GM18873 (cell line): ENCODE results near the gene DEPDC5.
"Not testable (repeated sequence)": the region's sequence is repeated elsewhere in the genome, so short reads cannot be mapped to it uniquely, and the experiment has no call there.

Experiments
- ATAC-seq: cut with Tn5 transposase; IDR thresholded peaks from one replicate; pipeline ENCODE4 v1.9.1; 2021; ENCODE audit warnings: mild to moderate bottlenecking, moderate library complexity, moderate number of reproducible peaks; ENCODE audit not compliant: unreplicated experiment, low FRiP score

The DEPDC5 gene

DNA sequence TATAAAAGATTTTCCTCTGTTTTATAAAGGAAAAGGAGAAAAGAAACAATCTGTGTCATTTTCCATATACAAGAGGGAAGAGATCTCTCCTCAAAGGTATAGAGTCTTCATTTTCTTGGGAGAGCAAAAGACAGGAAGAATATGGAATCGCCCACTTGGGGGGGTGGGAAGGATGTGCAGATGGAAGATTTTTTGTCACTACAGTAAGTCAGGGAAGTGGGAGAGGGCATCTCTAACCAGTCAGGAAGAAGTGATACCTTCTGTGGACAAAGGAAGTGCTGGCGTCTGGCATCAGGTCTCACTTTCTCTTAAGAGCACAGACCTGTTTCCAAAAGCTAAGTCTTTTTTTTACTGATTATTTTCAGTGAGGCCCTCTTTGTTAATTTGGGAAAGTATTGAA is 5.3 kb upstream of the DEPDC5 start:
- no peak for ATAC-seq

DNA sequence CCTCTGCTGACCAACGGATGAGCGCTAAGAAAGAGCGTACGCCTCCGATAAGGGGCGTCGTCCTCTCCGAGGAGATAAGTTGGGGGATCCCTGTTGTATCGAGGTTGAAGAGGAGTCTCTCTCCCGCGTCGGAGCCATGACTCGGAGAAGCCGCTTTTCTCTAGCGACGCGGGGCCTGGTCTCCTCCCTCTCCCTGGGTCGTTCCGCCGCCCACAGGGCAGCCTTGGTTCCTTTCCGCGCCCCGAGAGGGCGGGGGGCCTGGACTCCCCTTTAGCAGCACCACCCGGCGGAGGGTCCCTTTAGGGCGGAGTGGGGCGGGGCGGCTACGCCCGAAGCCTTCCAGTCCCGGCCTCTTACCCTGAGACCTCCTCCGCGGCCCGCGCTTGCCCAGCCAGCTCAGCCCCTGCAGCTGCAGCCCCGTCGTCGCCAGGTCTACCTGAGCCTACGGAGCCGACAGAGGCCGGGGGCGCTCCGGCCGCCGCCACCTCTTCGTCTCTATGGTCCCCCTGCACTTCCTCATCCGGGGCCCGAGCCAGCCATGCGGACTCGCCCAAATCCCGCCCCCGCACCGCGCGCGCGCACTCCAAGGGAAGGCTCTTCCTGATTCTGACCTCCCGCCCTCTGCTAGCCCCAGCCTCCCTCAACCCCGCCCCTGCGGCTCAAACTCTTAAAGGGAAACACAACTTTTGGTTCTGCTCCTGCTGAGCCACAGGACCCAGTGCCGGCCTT is 4.0 kb upstream of the DEPDC5 start, which contains the start of gene PRR14L:
Gene PRR14L (minus strand): TSS at position 497 of the 729 bp plus-strand sequence. CDS start 11,272 bp downstream, outside the sequence.
- peak; percentile 51 for ATAC-seq

DNA sequence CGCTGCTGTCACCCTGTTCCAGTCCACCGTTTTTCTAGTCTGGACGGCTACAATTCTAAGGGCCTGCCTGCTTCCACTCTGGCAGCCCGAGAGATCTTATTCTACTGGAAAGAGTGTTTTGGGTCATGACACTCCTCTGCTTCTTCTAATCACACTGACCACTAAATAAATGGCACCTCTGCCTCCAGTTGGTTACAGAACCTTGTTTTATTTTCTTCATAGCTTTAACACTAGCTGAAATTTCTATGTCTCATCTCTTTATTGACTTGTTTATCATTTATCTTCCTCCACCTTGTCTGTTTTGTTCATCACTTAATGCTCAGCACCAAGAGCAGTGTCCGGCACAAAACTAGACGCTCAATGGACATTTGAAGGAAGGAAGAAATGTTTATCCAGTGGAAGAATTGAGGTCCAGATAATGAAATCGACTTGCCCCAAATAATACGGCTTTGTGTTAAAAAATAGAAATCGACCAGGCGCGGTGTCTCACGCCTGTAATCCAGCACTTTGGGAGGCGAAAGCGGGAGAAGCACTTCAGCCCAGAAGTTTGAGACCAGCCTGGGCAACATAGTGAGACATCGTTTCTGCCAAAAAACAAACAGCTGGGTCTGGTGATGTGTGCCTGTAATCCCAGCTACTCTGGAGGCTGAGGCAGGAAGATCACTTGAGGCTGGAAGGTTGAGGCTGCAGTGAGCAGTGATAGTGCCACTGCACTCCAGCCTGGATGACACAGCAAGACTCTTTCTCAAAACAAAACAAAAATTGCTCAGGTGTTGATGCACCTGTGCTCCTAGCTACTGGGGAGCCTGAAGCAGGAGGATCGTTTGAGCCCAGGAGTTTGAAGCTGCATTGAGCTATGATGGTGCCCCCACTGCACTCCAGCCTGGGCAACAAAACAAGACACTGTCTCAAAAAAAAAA is 3.2 kb upstream of the DEPDC5 start:
- no peak for ATAC-seq

DNA sequence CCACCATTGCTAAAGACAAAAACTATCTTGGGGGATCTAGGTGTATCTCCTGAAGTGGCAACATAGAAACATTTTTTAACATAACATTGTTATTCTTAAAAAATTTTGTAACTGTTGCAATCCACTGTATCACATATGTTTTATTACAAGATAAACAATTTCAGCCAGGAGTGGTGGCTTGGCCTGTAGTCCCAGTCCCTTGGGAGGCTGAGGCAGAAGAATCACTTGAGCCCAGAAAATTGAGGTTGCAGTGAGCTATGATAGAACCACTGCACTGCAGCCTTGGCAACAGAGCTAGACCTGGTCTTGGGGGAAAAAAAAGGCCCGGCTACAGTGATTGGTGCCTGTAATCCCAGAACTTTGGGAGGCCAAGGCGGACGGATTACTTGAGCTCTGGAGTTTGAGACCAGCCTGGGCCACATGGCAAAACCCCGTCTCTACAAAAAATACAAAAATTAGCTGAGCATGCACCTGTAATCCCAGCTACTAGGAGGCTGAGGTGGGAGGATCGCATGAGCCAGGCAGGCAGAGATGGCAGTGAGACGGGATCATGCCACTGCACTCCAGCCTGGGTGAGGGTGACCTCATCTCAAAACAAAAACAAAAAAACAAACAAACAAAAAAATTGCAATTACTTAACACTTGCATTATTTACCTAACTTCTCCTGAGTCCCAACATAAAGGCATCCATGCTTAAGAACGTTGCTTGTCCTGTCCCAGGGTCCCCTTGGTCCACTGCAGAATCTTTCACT is 1.5 kb upstream of the DEPDC5 start:
- ATAC-seq = no peak

DNA sequence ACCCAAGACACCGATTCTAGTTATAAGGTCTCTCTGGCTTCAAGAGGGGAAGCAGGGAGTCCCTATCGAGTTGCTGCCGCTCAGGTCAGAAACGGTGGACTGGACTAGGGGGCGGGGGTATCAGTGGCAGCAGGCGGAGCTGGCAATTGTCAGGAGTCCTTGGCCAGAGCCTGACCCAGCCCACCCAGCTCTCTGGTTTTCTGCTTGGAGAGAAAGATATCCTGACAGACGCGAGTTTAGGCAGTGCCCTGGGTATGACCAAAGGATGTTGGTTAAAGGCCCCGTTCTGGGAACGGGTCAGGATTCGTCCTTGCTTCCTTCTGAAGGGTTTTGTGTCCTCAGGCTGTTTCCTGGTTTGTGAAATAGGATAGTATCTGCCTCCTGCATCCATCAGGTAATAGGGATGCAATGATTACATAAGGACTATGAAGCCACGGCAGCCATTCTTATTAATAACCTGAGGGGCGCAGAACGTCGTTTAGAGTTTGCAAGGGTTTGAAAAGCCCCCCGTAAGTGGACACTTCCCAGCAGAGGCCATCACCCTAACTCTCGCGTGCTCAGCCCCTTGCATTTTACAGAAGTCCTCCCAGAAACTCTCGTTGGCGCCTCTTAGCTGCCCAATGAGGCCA is 700 bp upstream of the DEPDC5 start:
- ATAC-seq = no peak

DNA sequence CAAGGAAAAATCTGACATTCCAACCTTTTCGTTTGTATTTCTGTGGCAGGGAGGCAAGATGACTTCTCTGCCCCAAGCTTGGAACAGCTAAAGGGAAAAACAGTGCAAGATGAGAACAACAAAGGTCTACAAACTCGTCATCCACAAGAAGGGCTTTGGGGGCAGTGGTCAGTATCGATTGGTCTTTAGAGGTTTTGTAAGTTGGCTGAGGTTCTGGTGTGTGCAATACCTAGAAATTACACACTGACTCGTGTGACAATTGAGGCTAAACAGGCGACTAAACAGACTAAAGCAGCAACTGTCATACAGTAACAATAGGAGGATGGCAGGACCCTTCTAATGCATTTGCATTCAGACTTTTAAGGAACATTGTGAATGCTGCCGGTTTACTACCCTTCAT is 994 bp downstream of the DEPDC5 start:
- ATAC-seq = no peak

DNA sequence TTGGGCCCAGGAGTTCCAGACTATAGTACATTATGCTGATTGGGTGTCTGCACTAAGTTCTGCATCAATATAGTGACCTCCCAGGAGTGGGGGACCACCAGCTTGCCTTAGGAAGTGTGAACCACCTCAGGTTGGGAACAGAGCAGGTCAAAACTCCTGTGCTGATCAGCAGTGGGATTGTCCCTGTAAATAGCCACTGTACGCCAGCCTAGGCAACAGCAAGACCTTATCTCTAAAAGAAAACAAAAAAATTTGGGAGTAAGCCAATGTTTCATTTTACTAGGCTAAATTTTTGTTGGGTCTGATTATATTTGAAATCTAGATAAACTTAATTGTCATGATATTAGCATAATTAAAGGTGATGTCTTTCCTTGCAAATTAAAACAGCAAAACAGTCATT is 3.4 kb downstream of the DEPDC5 start:
- no peak for ATAC-seq

DNA sequence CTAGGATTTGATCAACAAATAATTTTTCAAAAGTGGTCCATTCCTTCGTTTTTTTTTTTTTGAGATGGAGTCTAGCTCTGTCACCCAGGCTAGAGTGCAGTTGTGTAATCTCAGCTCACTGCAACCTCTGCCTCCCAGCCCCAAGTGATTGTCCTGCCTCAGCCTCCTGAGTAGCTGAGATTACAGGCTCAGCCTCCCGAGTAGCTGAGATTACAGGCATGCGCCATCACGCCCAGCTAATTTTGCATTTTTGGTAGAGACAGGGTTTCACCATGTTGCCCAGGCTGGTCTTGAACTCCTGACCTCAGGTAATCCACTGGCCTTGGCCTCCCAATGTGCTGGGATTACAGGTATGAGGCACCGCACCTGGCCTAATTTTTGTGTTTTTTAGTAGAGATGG is 5.0 kb downstream of the DEPDC5 start:
- not testable (repeated sequence) for ATAC-seq

DNA sequence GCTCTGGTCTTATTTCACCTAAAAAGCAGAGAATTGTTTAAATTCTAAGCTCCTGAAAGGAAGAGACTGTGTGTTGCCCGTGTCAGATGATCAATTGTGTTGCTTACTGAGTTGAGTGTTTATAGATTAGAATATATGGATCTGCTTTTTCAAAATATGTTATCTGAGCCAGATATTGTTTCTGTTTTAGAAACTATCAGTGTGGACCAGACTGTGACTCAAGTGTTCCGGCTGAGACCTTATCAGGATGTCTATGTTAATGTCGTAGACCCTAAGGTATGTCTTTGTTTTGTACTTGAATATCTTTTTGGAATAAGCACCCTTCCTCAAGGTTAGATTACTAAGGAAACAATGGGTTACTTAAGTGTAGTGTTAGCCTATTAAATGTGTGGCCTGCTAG is 11.0 kb downstream of the DEPDC5 start:
- no peak for ATAC-seq

DNA sequence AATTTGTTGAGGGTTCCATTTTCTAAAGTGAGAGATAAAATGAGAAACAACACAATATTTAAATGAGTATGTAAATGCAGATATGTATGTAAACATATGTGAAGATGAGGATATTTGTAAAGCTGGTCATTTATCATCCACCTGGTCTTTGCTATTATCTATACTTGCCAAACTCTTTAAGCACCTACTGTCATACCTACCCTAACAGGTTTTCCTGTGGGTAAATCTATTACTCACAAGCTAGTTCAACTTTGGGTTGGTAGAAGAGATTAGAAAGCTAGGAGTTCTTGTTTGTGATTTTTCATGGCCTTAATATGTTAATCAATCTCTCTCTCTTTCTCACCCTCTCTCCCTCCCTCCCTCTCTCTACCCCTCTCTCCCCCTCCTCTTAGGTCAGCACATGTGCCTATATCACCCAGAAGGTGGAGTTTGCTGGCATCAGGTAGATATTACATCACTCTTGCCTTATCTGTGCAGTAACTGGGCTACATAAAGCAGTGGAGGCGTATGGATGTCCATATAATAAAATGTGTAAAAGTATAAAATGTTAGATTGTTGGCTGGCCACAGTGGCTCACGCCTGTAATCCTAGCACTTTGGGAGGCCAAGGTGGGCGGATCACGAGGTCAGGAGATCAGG is 14.7 kb downstream of the DEPDC5 start:
- ATAC-seq = no peak

DNA sequence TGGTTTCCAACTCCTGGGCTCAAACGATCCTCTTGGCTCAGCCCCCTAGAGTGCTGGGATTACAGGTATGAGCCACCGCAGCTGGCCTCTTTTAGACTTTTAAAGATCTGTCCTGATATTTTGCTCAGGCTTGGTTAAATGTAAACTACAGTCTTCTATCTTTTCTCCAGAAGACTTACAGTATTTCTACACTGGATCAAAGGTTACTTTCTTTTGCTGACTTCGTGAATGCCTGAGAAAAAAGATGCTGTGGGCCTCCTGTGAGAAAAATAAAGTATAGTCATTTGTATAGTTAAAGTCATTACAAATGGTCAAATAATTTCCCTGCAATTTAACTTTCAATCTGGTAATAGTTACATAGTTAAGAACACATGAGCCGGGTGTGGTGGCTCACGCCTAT is 19.6 kb downstream of the DEPDC5 start:
- ATAC-seq = no peak

DNA sequence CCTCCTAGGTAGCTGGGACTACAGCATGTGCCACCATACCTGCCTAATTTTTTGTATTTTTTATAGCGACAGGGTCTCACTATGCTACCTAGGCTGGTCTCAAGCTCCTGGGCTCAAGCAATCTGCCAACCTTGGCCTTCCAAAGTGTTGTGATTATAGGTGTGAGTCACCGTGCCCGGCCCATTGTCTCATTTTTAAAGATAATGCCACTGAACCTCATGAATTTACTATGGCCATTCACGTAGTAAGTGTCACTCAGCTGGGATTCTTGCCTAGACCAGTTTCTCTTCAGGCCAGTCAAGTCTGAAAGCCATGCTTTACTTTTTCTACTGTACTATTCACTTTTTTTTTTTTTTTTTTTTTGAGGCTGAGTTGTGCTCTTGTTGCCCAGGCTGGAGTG is 22.4 kb downstream of the DEPDC5 start:
- ATAC-seq = no peak

DNA sequence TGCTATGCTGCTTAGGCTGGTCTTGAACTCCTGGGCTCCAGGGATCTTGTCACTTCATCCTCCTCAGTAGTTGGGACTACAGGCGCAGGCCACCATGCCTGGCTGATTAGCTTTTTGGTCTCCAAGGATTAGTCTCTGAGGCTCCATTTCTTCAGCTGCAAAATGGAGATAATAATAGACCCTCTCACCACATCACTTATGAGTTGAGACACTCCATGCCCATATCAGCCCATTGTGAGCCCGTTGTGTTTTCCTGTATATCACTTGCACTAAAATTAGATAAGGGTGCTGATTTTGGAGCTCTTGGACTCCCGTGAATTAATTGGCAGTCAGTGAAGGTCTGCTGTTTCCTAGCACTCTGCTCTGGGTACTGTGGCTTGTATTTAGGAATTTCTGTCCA is 36.0 kb downstream of the DEPDC5 start:
- no peak for ATAC-seq

DNA sequence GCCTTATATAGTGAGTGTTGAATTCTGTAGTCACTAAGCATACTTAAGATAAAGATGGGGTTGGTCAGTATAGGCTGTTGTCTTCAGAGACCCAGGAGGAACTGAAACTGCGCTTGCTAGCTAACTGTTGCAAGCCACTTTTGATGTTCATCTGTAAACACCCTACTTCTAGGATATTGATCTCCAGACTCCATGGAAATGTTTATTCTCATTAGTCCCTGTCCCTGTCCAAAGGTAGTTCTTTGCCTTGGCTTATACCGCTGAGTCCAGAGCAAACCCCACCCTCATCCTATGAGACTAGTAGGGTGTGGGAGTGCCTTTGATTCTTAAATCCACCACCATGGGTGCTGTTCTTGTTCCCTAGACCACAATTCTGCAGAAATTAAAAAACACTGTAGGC is 36.4 kb downstream of the DEPDC5 start:
- ATAC-seq = no peak

DNA sequence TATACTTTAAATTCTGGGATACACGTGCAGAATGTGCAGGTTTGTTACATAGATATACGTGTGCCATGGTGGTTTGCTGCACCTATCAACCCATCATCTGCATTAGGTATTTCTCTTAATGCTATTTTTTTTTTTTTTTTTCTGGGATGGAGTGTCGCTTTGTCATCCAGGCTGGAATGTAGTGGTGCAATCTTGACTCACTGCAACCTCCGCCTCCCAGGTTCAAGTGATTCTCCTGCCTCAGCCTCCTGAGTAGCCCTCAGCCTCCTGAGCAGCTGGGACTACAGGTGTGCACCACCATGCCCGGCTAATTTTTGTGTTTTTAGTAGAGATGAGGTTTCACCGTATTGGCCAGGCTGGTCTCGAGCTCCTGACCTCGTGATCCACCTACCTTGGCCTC is 45.5 kb downstream of the DEPDC5 start:
- ATAC-seq = not testable (repeated sequence)

DNA sequence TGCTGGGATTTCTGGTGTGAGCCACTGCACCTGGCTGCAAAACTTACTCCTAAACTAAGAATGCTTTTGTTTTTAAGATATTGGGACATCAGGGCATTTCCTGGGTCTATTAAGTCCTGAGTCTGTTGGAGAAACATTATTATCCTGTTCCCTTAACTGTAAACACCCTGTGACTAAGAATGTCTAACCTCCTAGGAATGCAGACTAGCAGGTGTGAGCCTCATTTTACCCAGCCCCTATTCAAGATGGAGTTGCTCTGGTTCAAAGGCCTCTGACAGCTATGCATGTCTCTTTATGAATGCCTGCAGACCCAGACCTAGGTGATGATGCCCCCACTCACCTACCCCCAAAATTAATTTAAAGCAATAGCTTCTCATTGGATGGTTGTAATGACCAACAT is 46.2 kb downstream of the DEPDC5 start:
- ATAC-seq = no peak

DNA sequence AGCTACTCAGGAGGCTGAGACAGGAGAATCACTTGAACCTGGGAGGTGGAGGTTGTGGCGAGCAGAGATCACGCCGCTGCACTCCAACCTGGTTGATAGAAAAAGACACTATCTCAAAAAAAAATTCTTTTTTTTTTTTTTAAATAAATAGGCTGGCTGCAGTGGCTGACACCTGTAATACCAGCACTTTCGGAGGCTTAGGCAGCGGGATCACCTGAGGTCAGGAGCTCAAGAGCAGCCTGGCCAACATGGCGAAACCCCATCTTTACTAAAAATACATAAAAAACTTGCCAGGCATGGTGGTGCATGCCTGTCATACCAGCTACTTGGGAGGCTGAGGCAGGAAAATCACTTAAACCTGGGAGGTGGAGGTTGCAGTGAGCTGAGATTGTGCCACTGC is 47.0 kb downstream of the DEPDC5 start:
- not testable (repeated sequence) for ATAC-seq

DNA sequence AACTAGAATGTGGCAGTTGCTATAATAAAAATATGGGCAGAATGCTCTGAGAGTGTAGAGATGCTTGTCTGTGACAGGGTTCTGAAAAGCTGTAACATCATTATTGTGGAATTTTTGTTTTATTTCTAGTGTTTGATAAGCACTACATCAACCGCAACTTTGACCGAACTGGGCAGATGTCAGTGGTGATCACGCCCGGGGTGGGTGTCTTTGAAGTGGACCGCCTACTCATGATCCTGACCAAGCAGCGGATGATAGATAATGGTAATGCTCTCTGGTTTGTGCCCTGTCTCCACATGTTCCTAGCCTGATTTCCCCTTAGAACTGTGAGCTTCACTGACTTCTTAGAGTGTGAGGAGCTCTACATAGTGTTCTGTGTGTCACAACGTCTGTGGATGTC is 48.8 kb downstream of the DEPDC5 start:
- no peak for ATAC-seq

DNA sequence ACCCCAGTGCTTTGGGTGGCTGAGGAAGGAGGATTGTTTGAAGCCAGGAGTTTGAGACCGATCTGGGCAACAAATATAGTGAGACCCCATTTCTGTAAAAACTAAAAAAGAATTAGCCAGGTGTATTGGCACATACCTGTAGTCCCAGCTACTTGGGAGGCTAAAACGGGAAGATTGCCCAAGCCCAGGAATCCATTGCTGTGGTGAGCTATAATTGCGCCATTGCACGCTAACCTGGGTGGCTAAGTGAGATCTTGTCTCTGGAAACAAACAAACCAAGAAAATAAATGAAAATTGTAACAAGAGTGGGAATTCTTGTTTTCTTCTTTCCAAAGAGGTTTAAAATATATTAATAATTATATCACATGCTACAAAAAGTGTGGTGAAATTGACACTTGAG is 52.9 kb downstream of the DEPDC5 start:
- ATAC-seq = no peak

DNA sequence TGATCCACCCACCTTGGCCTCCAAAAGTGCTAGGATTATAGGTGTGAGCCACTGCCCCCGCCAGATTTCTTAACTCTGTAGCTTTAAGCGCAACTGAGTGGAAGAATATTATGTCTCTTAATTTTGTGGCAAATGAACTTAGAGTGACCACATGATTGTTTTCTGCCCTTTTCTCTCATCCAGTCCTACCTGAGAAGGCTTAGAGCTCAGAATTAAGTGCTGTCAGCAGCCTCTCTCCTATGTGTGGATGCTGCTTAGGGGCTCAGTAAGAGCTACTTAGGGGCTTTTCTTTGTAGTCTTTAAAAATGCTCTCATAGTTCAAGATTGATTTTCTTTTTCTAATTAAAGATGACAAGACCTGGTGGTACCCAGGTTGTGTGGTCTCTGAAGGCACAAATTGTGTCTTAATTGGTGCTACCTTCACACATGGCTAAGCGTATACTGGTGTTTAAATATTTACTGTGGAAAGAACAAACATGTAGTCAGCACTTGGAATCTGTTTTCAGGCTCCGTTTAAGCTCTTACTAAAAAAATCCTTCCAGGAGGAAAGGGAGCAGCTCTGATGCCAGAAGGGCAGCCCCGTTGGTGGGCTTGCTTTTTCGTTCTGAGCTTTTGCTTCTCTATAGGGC is 59.3 kb downstream of the DEPDC5 start:
- no peak for ATAC-seq
